Tibial nerve (tissue), 4 donors: Measurements from ENCODE around the gene SRI.

Experiments
- CTCF ChIP-seq, 5 experiments: fragments of 200-600 bp in 3 of 5; fragments of 450-650 bp in 2 of 5; sonication (generic) in 3 of 5; IDR thresholded peaks; one replicate each; pipeline ENCODE4 v1.5.1; 2016 to 2019; ENCODE audit warnings: antibody characterized with exemption in 5 of 5, mild to moderate bottlenecking in 3 of 5, moderate library complexity in 2 of 5
- EP300 ChIP-seq, 2 donors: sonication (generic); formaldehyde crosslinking; IDR thresholded peaks; one replicate each; pipeline ENCODE4 v1.6.1; 2017; ENCODE audit warnings: antibody characterized with exemption in 2 of 2, mild to moderate bottlenecking in 1 of 2
- POLR2A ChIP-seq, 2 donors: fragments of 450-650 bp; IDR thresholded peaks; one replicate each; pipeline ENCODE4 v1.6.1; 2017; ENCODE audit warnings: antibody characterized with exemption in 2 of 2, mild to moderate bottlenecking in 2 of 2, moderate library complexity in 2 of 2

- TF ChIP-seq CTCF (IDR thresholded peaks at IDR 0.05) (peak; percentile 31 to 61 (median 34)), POLR2A (IDR thresholded peaks at IDR 0.05) (no peak), EP300 (IDR thresholded peaks at IDR 0.05) (no peak)
Observed at GRCh38 chr7:88169717-88170320, 50.0 kb downstream of the SRI start.
